PC-3 (cell line): ENCODE results near the gene FOXN3.

ENCODE experiments used
- CTCF ChIP-seq: fragments of 300-600 bp; sonication (generic); conservative IDR thresholded peaks from 2 replicates; pipeline ENCODE4 v1.5.1; 2017; ENCODE audit warnings: antibody characterized with exemption, low read depth, mild to moderate bottlenecking, low read length
- EZH2 ChIP-seq: fragments of 300-600 bp; sonication (generic); IDR thresholded peaks from one replicate; pipeline ENCODE4 v1.6.1; 2017; ENCODE audit warnings: antibody characterized with exemption, mild to moderate bottlenecking, low read length; ENCODE audit not compliant: unreplicated experiment
- EZH2phosphoT487 ChIP-seq: fragments of 300-600 bp; sonication (generic); IDR thresholded peaks from 2 replicates; pipeline ENCODE4 v1.6.1; 2018; ENCODE audit warnings: mild to moderate bottlenecking, antibody characterized with exemption, low read length, borderline replicate concordance

- TF ChIP-seq CTCF (no peak), EZH2phosphoT487 (no peak), EZH2 (no peak)
These were observed 238.7 kb downstream of the FOXN3 start for GRCh38 chr14:89178376-89178775.
